Measurements from ENCODE around the gene SLBP. TPM values are rescaled to one million over a fixed set of nuclear protein-coding genes. Genes with fewer than 3 reads are reported as not detected.

Gene SLBP
- total RNA-seq, 2 donors from 2014 or later = 56.4 to 63.1 TPM

DNA sequence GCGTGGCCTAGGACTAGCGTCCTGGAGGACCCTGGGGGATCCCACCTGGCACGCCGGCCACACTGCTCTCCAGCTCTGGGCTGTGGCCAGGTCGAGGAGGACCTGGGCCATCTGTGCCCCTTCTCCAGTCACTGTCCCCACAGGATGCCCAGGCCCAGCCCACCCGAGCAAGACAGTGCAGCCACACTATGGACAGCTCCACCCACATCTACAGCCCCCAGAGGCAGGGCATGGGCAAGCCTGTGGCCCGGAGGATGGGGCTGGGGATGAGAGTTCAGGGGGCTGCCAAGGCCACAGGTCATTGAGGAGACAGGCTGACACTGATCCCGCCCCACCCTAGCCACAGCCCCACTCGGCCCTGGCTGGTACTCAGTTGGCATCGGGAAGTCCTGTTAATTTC is 58.3 kb downstream of the SLBP start:
- Mint-ChIP-seq H3K4me3 (no peak overlapping the region), H3K9me3 (no peaks in the 10 kb centered on the region), H3K4me1 (ENCODE audit: low read depth) (no peaks in the 10 kb centered on the region), H3K36me3 (ENCODE audit: insufficient read depth in 2 of 2) (peaks cover 3 to 4% of the 10 kb centered on the region in 2 donors), H3K27me3 (ENCODE audit: low read depth) (no peaks in the 10 kb centered on the region), H3K27ac (no peak overlapping the region)
- DNase-seq (no peak), ATAC-seq (replicated peaks in 1 of 2) (no peak)

DNA sequence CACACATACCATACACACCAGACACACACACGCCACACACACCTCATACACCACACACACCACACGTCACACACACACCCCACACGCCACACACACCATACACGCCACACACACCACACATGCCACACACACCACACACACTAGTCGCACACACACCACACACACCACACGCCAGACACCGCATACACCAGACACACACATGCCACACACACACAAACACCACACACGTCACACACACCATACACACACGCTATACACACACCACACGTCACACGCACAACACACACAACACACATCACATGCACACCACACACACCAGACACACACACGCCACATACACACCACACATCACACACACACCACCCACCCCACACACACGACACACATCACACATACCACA is 60.0 kb downstream of the SLBP start:
- DNase-seq = no peak
- Mint-ChIP-seq H3K27me3 (ENCODE audit: low read depth) (no peaks in the 10 kb centered on the region), H3K4me1 (ENCODE audit: low read depth) (peaks cover 10% of the 10 kb centered on the region), H3K9me3 (no peaks in the 10 kb centered on the region), H3K4me3 (no peak overlapping the region), H3K36me3 (ENCODE audit: insufficient read depth in 2 of 2) (peaks cover 3 to 4% of the 10 kb centered on the region in 2 donors), H3K27ac (no peak overlapping the region)
- ATAC-seq (replicated peaks in 1 of 2) = no peak

DNA sequence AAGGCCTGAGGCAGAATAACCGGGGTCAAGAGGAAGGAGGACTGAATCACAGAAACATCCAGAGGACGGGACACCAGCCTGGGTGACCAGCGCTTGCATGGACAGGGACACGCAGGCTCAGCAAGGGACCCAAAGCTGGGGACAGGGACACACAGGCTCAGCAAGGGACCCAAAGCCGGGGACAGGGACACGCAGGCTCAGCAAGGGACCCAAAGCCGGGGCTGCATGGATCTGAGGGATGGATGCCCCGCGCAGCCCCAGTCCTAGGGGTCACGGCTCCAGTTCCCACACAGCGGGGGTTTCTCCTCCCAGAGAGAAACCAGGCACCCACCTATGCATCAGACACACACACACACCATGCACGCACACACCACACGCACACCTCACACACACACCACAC is 60.5 kb downstream of the SLBP start:
- Mint-ChIP-seq H3K9me3 (no peaks in the 10 kb centered on the region), H3K27ac (no peak overlapping the region), H3K36me3 (ENCODE audit: insufficient read depth in 2 of 2) (peaks cover 3 to 4% of the 10 kb centered on the region in 2 donors), H3K4me1 (ENCODE audit: low read depth) (peaks cover 10% of the 10 kb centered on the region), H3K4me3 (no peak overlapping the region), H3K27me3 (ENCODE audit: low read depth) (no peaks in the 10 kb centered on the region)
- DNase-seq (no peak), ATAC-seq (replicated peaks in 1 of 2) (no peak)

- peaks cover 3 to 4% of the 10 kb centered on the region in 2 donors for H3K36me3 Mint-ChIP-seq (ENCODE audit: insufficient read depth in 2 of 2)
Measured at GRCh38 chr4:1648962-1649361, 63.2 kb downstream of the SLBP start.

DNA sequence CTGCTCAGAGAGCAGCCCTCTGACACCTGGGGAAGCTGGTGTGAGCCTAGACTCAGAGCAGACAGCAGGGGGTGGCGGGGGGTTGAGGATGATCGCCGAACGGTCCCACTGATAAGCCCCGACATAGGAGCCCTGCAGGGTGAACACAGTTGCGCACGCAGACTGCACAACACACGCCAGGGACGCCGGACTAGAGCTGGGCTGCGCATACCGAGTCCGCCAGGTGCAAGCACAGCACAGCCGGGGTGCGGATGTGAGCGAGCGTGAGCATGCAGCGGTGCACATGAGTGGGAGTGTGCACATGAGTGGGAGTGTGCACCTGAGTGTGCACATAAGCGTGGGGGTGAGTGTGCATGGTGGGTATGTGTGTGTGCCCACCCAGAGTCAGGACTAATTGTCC is 64.7 kb downstream of the SLBP start:
- Mint-ChIP-seq H3K9me3 (no peaks in the 10 kb centered on the region), H3K36me3 (ENCODE audit: insufficient read depth in 2 of 2) (peaks cover 3 to 4% of the 10 kb centered on the region in 2 donors), H3K27me3 (ENCODE audit: low read depth) (no peaks in the 10 kb centered on the region), H3K4me3 (no peak overlapping the region), H3K27ac (no peak overlapping the region), H3K4me1 (ENCODE audit: low read depth) (peaks cover 10% of the 10 kb centered on the region)
- DNase-seq (no peak), ATAC-seq (replicated peaks in 1 of 2) (no peak)

More at GRCh38 chr4:1648962-1649361, 63.2 kb downstream of the SLBP start:
- Mint-ChIP-seq H3K27me3 (ENCODE audit: low read depth) (no peaks in the 10 kb centered on the region), H3K4me3 (no peak overlapping the region), H3K27ac (no peak overlapping the region), H3K4me1 (ENCODE audit: low read depth) (peaks cover 10% of the 10 kb centered on the region), H3K9me3 (no peaks in the 10 kb centered on the region)
- DNase-seq = no peak
- ATAC-seq (replicated peaks in 1 of 2) = no peak

- DNase-seq (no peak), ATAC-seq (replicated peaks in 1 of 2) (no peak)
- H3K9me3 Mint-ChIP-seq = no peaks in the 10 kb centered on the region
- H3K27ac Mint-ChIP-seq = no peak overlapping the region
- H3K27me3 Mint-ChIP-seq (ENCODE audit: low read depth) = no peaks in the 10 kb centered on the region
- no peak overlapping the region for H3K4me3 Mint-ChIP-seq
- peaks cover 10% of the 10 kb centered on the region for H3K4me1 Mint-ChIP-seq (ENCODE audit: low read depth)
- peaks cover 3 to 4% of the 10 kb centered on the region in 2 donors for H3K36me3 Mint-ChIP-seq (ENCODE audit: insufficient read depth in 2 of 2)
Measured at GRCh38 chr4:1646690-1647089, 65.4 kb downstream of the SLBP start.

GRCh38 chr4:1644891-1645657 is 67.0 kb downstream of the SLBP start:
- DNase-seq (no peak), ATAC-seq (replicated peaks in 1 of 2) (no peak)
- Mint-ChIP-seq H3K9me3 (no peaks in the 10 kb centered on the region), H3K27me3 (ENCODE audit: low read depth) (no peaks in the 10 kb centered on the region), H3K4me3 (no peak overlapping the region), H3K4me1 (ENCODE audit: low read depth) (peaks cover 10% of the 10 kb centered on the region), H3K36me3 (ENCODE audit: insufficient read depth in 2 of 2) (peaks cover under 1 to 1% of the 10 kb centered on the region in 2 donors), H3K27ac (no peak overlapping the region)

DNA sequence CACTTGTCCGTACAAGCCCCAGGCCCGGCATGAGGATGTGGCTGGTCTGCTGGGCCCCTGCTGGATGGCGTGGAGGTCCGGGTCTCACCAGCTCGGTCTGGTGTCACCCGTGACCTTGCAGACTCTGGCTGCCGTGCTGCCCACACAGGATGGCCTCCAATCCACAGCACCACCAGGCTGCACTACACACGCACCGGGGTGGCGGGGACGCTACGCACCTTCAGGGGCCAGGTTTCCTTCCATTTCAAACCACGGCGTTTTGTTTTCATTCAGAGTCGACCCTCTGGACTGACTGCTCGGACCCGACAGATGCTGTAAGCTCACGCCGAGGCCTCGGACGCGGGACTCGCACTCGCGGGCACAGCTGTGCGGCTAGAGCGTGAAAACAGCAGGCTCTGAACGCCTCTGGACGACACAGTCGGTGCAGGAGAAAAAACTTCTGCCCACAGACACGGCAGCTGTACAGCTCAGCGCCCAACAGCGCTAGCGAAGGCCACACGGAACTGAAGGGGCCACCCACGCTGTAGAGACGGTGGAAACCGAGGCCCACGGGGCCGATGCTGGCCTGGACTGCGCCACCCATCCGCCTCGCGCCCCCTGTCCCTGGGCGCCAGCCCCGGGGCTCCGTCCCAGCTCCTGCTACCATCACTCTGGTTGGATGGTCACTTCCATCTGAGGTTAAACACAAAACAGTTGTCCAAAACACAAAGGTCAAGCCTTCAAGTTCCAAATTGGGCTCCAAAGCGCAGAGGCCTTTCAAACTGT is 68.0 kb downstream of the SLBP start:
- Mint-ChIP-seq H3K36me3 (ENCODE audit: insufficient read depth in 2 of 2) (peaks cover 0 to under 1% of the 10 kb centered on the region in 2 donors), H3K9me3 (no peaks in the 10 kb centered on the region), H3K4me3 (no peak overlapping the region), H3K4me1 (ENCODE audit: low read depth) (peaks cover 10% of the 10 kb centered on the region), H3K27ac (no peak overlapping the region), H3K27me3 (ENCODE audit: low read depth) (no peaks in the 10 kb centered on the region)
- no peak for ATAC-seq (replicated peaks in 1 of 2)
- DNase-seq = no peak

Other genes starting within 250 kb of the SLBP start
- gene FAM53A, start 28.0 kb downstream of the SLBP start, total RNA-seq = 1 to 10 TPM; 1.4 to 4.0 TPM
- 10 to 100 TPM; 20.4 to 22.1 TPM for gene TMEM129, start 9.0 kb upstream of the SLBP start, total RNA-seq
- 100 to 1,000 TPM; 172 to 206 TPM for gene TACC3, start 9.2 kb upstream of the SLBP start, total RNA-seq
- under 1 TPM in 1 of 2 donors, not detected in 1; 0.36 TPM for gene FGFR3, start 81.0 kb upstream of the SLBP start, total RNA-seq
- 10 to 100 TPM; 28.2 to 40.3 TPM for gene LETM1, start 143.8 kb upstream of the SLBP start, total RNA-seq
- gene NSD2, start 159.1 kb upstream of the SLBP start, total RNA-seq = 100 to 1,000 TPM; 232 to 268 TPM

Measured in activated T-cell treated with anti-CD3 and anti-CD28 coated beads, Interleukin-2, amount 50 U/mL, for 72 hours (primary cell).